ENCODE results near the gene TENM3.

GRCh38 chr4:182289809-182290208 lies 46.6 kb downstream of the TENM3 start:
- TF ChIP-seq ASH2L (IDR thresholded peaks at IDR 0.05; ENCODE audit: low read length), result no peak
- TF ChIP-seq, protein P1, sequence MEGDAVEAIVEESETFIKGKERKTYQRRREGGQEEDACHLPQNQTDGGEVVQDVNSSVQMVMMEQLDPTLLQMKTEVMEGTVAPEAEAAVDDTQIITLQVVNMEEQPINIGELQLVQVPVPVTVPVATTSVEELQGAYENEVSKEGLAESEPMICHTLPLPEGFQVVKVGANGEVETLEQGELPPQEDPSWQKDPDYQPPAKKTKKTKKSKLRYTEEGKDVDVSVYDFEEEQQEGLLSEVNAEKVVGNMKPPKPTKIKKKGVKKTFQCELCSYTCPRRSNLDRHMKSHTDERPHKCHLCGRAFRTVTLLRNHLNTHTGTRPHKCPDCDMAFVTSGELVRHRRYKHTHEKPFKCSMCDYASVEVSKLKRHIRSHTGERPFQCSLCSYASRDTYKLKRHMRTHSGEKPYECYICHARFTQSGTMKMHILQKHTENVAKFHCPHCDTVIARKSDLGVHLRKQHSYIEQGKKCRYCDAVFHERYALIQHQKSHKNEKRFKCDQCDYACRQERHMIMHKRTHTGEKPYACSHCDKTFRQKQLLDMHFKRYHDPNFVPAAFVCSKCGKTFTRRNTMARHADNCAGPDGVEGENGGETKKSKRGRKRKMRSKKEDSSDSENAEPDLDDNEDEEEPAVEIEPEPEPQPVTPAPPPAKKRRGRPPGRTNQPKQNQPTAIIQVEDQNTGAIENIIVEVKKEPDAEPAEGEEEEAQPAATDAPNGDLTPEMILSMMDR (IDR thresholded peaks at IDR 0.05; ENCODE audit: control extremely low read depth in 1 of 3, insufficient read depth in 1 of 3, low read depth in 1 of 3, low read length in 3 of 3), result no peak
- TF ChIP-seq CEBPB (IDR thresholded peaks at IDR 0.05; ENCODE audit: low read depth, low read length), result no peak
- no peak for TF ChIP-seq RFX5 (IDR thresholded peaks at IDR 0.05; ENCODE audit: borderline replicate concordance, low read depth, low read length)
- no peak for TF ChIP-seq SIN3A (conservative IDR thresholded peaks at IDR 0.05 in 1 of 2, IDR thresholded peaks at IDR 0.05 in 1 of 2; ENCODE audit: low read depth in 1 of 2, low read length in 2 of 2)
- TF ChIP-seq USF2 (IDR thresholded peaks at IDR 0.05; ENCODE audit: low read length), result no peak
- no peak for TF ChIP-seq POLR2A (IDR thresholded peaks at IDR 0.05; ENCODE audit: control extremely low read depth in 1 of 2, low read depth in 2 of 2, low read length in 2 of 2)
